Endothelial cell (in vitro differentiated cells): ENCODE data around the gene NCKAP1. TPM values are rescaled to one million over a fixed set of nuclear protein-coding genes. Genes with fewer than 3 reads are reported as not detected.

Experiments used
- DNase-seq: peaks from one replicate; pipeline ENCODE4 v3.0.0; 2021; ENCODE audit warnings: low spot score
- H3K27ac Mint-ChIP-seq: one replicate; pipeline ENCODE4 v1.8.0; 2021; ENCODE audit warnings: mixed read lengths, inconsistent platforms; ENCODE audit not compliant: unreplicated experiment
- H3K27me3 Mint-ChIP-seq: one replicate; pipeline ENCODE4 v1.8.0; 2021; ENCODE audit warnings: mild to moderate bottlenecking, moderate library complexity, mixed read lengths, inconsistent platforms; ENCODE audit not compliant: unreplicated experiment
- H3K36me3 Mint-ChIP-seq: one replicate; pipeline ENCODE4 v1.8.0; 2021; ENCODE audit warnings: mild to moderate bottlenecking, low read depth, mixed read lengths, inconsistent platforms; ENCODE audit not compliant: unreplicated experiment
- H3K4me1 Mint-ChIP-seq: one replicate; pipeline ENCODE4 v1.8.0; 2021; ENCODE audit warnings: mild to moderate bottlenecking, mixed read lengths, inconsistent platforms; ENCODE audit not compliant: unreplicated experiment
- H3K4me3 Mint-ChIP-seq: one replicate; pipeline ENCODE4 v1.8.0; 2021; ENCODE audit warnings: mild to moderate bottlenecking, mixed read lengths, inconsistent platforms; ENCODE audit not compliant: unreplicated experiment
- H3K9me3 Mint-ChIP-seq: one replicate; pipeline ENCODE4 v1.8.0; 2021; ENCODE audit warnings: mixed read lengths, inconsistent platforms; ENCODE audit not compliant: unreplicated experiment
- CTCF ChIP-seq: fragments of 200-600 bp; sonication (generic); IDR thresholded peaks from one replicate; pipeline ENCODE4 v1.5.0; 2021; ENCODE audit warnings: antibody characterized with exemption; ENCODE audit not compliant: unreplicated experiment
- total RNA-seq: library from RNA; stranded (reverse); fragmentation: NEBNext Ultra II Directional; extraction: Animal tissue kit (Norgen Biotek cat#: 25700); gene quantifications from one replicate; pipeline ENCODE4 v1.2.1, GENCODE V29; 2021; ENCODE audit not compliant: unreplicated experiment

The NCKAP1 gene
- total RNA-seq, 1 donor from 2014 or later: 171 TPM

- H3K9me3 Mint-ChIP-seq: no peaks in the 10 kb centered on the region
- no peak for TF ChIP-seq CTCF
- no peak overlapping the region for H3K4me3 Mint-ChIP-seq
- no peaks in the 10 kb centered on the region for H3K27me3 Mint-ChIP-seq
- no peak overlapping the region for H3K27ac Mint-ChIP-seq
- H3K4me1 Mint-ChIP-seq: peaks cover 5% of the 10 kb centered on the region
- H3K36me3 Mint-ChIP-seq: peaks cover 7% of the 10 kb centered on the region
- no peak for DNase-seq
Measured at GRCh38 chr2:182980652-182981051, 57.6 kb downstream of the NCKAP1 start.

DNA sequence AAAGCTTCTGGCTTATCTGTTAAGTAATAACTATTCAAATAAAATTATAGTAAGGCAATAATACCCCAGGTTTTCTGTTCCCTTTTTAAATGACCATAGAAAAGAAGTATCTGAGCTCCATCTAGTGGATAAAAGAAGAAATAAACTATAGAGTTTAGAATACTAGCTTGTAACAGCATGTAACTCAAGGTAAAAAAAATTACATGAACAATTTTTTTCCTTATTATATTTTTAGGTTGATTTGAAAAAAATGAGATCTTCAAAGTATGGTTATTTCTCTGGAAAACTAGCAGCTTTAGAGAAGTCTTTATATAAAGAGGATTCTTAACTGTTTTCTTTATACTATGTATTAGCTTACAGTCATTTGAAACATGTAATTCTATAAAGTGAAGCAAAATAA lies 58.1 kb downstream of the NCKAP1 start:
- Mint-ChIP-seq H3K36me3 (peaks cover 7% of the 10 kb centered on the region), H3K4me1 (peaks cover 7% of the 10 kb centered on the region), H3K9me3 (no peaks in the 10 kb centered on the region), H3K27me3 (no peaks in the 10 kb centered on the region), H3K4me3 (no peak overlapping the region), H3K27ac (no peak overlapping the region)
- DNase-seq: no peak
- peak; percentile 58 for TF ChIP-seq CTCF

GRCh38 chr2:182977463-182977862 lies 60.8 kb downstream of the NCKAP1 start:
- Mint-ChIP-seq H3K36me3 (peaks cover 16% of the 10 kb centered on the region), H3K27ac (peak overlapping the region; percentile 76), H3K9me3 (no peaks in the 10 kb centered on the region), H3K4me1 (peaks cover 26% of the 10 kb centered on the region), H3K4me3 (no peak overlapping the region), H3K27me3 (no peaks in the 10 kb centered on the region)
- no peak for DNase-seq
- no peak for TF ChIP-seq CTCF

DNA sequence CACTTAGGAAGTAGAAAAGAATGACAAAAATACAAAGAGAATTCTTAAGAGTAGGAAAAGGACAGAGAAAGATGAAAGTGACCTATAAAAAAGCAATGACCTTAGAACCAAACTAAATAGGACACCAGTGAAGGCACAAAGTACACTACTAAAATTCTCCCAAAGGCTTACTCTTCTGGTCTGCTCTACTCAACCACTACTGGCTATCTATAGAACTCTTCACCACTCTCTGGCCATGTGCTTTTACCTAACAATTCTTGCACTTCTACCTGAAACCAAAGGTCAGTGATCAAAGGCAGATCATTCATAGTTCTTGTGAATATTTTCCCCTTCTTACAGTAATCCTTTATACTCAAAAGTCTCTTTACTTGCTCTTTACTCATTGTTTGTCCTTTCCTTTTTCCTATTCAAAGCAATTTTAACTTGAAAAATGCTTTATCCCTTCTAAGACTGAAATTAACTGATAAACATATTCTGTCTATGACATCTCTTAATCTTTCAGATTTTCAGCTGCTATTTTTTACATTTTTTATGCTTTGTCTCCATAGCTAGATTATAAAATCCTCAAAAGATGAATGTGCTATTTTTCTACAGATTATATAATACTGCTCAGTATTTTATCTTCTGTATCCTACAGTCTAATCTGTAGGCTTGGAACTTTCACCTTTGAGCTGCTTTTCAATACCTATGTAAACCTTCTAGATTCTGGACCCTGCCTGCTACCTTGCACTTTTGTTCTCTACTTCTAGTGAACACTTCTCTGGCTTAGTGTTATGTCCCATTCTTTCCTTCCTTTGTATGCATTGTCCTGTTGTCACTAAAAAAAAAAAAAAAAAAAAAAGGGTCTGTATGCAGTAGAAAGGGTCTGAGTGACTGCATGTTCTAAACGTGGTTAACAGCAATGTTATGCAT lies 64.6 kb downstream of the NCKAP1 start:
- Mint-ChIP-seq H3K4me1 (peaks cover 47% of the 10 kb centered on the region), H3K9me3 (no peaks in the 10 kb centered on the region), H3K4me3 (no peak overlapping the region), H3K27me3 (no peaks in the 10 kb centered on the region), H3K27ac (peak overlapping the region; percentile 89), H3K36me3 (peaks cover 28% of the 10 kb centered on the region)
- no peak for DNase-seq
- TF ChIP-seq CTCF: no peak

GRCh38 chr2:182972548-182972942 lies 65.7 kb downstream of the NCKAP1 start:
- DNase-seq: no peak
- Mint-ChIP-seq H3K36me3 (peaks cover 36% of the 10 kb centered on the region), H3K4me3 (peak overlapping the region; percentile 9), H3K27ac (no peak overlapping the region), H3K9me3 (no peaks in the 10 kb centered on the region), H3K4me1 (peaks cover 56% of the 10 kb centered on the region), H3K27me3 (peaks cover 4% of the 10 kb centered on the region)
- no peak for TF ChIP-seq CTCF
